K562 (cell line): ENCODE measurements around the gene CUTC. TPM values are rescaled to one million over a fixed set of nuclear protein-coding genes. Genes with fewer than 3 reads are reported as not detected.

Source experiments
- BDP1 ChIP-seq: IDR thresholded peaks from 3 replicates; pipeline ENCODE4 v1.6.1; 2011; ENCODE audit not compliant: insufficient read length, insufficient read depth
- EP400 ChIP-seq: fragments of 450-650 bp; IDR thresholded peaks from 2 replicates; pipeline ENCODE4 v1.6.1; 2017; ENCODE audit warnings: antibody characterized with exemption, mild to moderate bottlenecking, moderate library complexity
- FOXK1 ChIP-seq: sonication (generic); formaldehyde crosslinking; IDR thresholded peaks from 2 replicates; pipeline ENCODE4 v1.8.0; 2022; ENCODE audit warnings: missing genetic modification reagents, mild to moderate bottlenecking, borderline replicate concordance
- KAT8 ChIP-seq: fragments of 450-650 bp; IDR thresholded peaks from 2 replicates; pipeline ENCODE4 v1.6.1; 2016; ENCODE audit warnings: low read depth, mild to moderate bottlenecking
- MLLT1 ChIP-seq, 2 experiments: fragments of 450-650 bp; IDR thresholded peaks; 2 replicates each; pipeline ENCODE4 v1.6.1; 2016
- NFYB ChIP-seq: IDR thresholded peaks from 2 replicates; pipeline ENCODE4 v1.6.1; 2011; ENCODE audit warnings: mild to moderate bottlenecking, moderate library complexity; ENCODE audit not compliant: insufficient read length; ENCODE audit errors: extremely low read depth
- SIN3B ChIP-seq: fragments of 450-650 bp; IDR thresholded peaks from 2 replicates; pipeline ENCODE4 v1.6.1; 2017; ENCODE audit warnings: low read depth, mild to moderate bottlenecking, moderate library complexity
- TFAM ChIP-seq: fragments of 250-450 bp; sonication (Bioruptor Pico); conservative IDR thresholded peaks from 2 replicates; pipeline ENCODE4 v1.5.0; 2021; ENCODE audit warnings: mild to moderate bottlenecking, moderate library complexity
- ZNF586 ChIP-seq: fragments of 450-650 bp; formaldehyde crosslinking; conservative IDR thresholded peaks from 2 replicates; pipeline ENCODE4 v1.4.0; 2020; ENCODE audit warnings: mild to moderate bottlenecking, moderate library complexity
- polyA plus RNA-seq, 8 experiments: library from polyadenylated mRNA; depleted of rRNA in 4 of 8; stranded (reverse) in 5 of 8; unstranded in 3 of 8; fragments of >200 nt; fragmentation: Nextera tagmentation in 2 of 8; fragmentation: Illumina TruSeq in 1 of 8; extraction: Ambion mirVana in 2 of 8; extraction: Trizol in 1 of 8; gene quantifications; 2 replicates each; pipeline versions ENCODE4 v1.2.1 to v1.2.3, GENCODE V29; 2011 to 2014; ENCODE audit warnings: inconsistent platforms in 1 of 8, missing spikeins in 1 of 8
- total RNA-seq, 7 experiments: library from RNA; depleted of rRNA in 6 of 7; stranded (reverse); fragments of >200 nt in 6 of 7; fragmentation: Illumina TruSeq in 2 of 7; extraction: Trizol in 2 of 7; gene quantifications; 2 replicates each; pipeline versions ENCODE4 v1.2.1 to v1.2.3, GENCODE V29; 2011 to 2021; ENCODE audit warnings: low replicate concordance in 1 of 7
- TF ChIP-seq, protein P1 (sequence below): sonication (generic); formaldehyde crosslinking; IDR thresholded peaks from 2 replicates; pipeline ENCODE4 v1.8.0; 2022; ENCODE audit warnings: mild to moderate bottlenecking, missing genetic modification reagents

Gene CUTC
- total and polyA plus RNA-seq, 9 of the 15 experiments (the other 6 are each of a cell fraction or from before 2014, with no cell fraction given) = 18.6 to 69.3 (median 32.3) TPM

- TF ChIP-seq, protein P1, sequence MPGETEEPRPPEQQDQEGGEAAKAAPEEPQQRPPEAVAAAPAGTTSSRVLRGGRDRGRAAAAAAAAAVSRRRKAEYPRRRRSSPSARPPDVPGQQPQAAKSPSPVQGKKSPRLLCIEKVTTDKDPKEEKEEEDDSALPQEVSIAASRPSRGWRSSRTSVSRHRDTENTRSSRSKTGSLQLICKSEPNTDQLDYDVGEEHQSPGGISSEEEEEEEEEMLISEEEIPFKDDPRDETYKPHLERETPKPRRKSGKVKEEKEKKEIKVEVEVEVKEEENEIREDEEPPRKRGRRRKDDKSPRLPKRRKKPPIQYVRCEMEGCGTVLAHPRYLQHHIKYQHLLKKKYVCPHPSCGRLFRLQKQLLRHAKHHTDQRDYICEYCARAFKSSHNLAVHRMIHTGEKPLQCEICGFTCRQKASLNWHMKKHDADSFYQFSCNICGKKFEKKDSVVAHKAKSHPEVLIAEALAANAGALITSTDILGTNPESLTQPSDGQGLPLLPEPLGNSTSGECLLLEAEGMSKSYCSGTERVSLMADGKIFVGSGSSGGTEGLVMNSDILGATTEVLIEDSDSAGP (CRISPR knock-in tag) = no peak
- TF ChIP-seq MLLT1 (IDR thresholded peaks at IDR 0.05) (no peak), SIN3B (no peak), BDP1 (no peak), ZNF586 (CRISPR knock-in tag) (no peak), FOXK1 (CRISPR knock-in tag) (no peak), EP400 (no peak), NFYB (no peak), KAT8 (no peak), TFAM (no peak)
- TF ChIP-seq, all 486 proteins: peak for 0
These were observed 22.6 kb downstream of the CUTC start (continued) for GRCh38 chr10:99754670-99755069.
